ENCODE measurements around the gene OR2K2.

GRCh38 chr9:111316796-111317195, 13.2 kb downstream of the OR2K2 start:
- no peak for TF ChIP-seq TAF1 (IDR thresholded peaks at IDR 0.05; ENCODE audit: low read depth)
- TF ChIP-seq TCF12 (IDR thresholded peaks at IDR 0.05; ENCODE audit: low read depth): no peak
